ENCODE measurements around the gene DIPK1A.

Gene DIPK1A

DNA sequence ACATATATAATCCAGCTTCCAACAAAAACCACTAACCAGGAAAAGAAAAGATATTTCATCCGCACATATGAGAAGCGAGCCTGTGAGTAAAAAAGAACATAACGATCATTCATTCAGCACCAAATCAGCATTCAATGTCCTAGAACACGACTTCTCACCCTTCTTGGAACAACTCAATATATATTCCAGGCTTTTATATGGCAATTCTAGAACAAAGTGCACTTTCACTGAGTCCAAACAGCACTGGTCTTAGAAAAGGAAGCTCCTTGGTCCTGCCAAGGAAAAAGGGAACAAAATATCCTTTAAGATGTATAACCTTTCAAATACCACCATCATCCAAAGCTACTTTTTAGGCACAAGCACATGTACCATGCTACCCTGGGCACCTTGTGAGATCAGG, 84.9 kb downstream of the DIPK1A start:
- Histone ChIP-seq H3K27me3 (ENCODE audit: insufficient read depth, low read length) (no peaks in the 10 kb centered on the region), H3K79me2 (ENCODE audit: control insufficient read depth, insufficient read depth, low read length, unreplicated experiment) (no peaks in the 10 kb centered on the region), H2AFZ (ENCODE audit: low read length, unreplicated experiment) (no peak overlapping the region), H3K4me1 (ENCODE audit: control insufficient read depth, insufficient read depth, low read length, unreplicated experiment) (no peaks in the 10 kb centered on the region), H3K4me3 (ENCODE audit: low read depth, low read length) (no peak overlapping the region), H3K27ac (ENCODE audit: low read depth, low read length) (no peak overlapping the region), H3K36me3 (ENCODE audit: insufficient read depth, low read length) (peaks cover 13% of the 10 kb centered on the region)

DNA sequence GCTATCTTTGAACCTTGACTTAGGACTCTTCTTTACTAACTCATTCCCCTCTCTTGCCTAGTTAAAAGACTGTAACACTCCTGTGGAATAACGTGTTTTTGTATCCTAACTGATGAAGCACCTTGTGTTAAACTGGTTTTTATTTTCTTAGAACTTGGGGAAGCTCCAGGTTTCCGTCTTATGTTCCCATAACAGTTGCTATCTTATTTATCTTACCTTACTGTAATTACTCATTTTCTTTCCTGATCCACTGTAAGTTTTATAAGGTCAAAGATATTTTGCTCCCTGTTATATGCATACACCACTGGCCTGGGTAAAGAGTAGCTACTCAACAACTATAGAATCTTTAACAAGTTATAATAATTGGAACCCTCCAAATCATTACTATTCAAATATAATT, 86.3 kb downstream of the DIPK1A start:
- Histone ChIP-seq H3K27me3 (ENCODE audit: insufficient read depth, low read length) (no peaks in the 10 kb centered on the region), H3K36me3 (ENCODE audit: insufficient read depth, low read length) (peaks cover 13% of the 10 kb centered on the region), H3K79me2 (ENCODE audit: control insufficient read depth, insufficient read depth, low read length, unreplicated experiment) (no peaks in the 10 kb centered on the region), H2AFZ (ENCODE audit: low read length, unreplicated experiment) (no peak overlapping the region), H3K4me1 (ENCODE audit: control insufficient read depth, insufficient read depth, low read length, unreplicated experiment) (no peaks in the 10 kb centered on the region), H3K27ac (ENCODE audit: low read depth, low read length) (no peak overlapping the region), H3K4me3 (ENCODE audit: low read depth, low read length) (no peak overlapping the region)

DNA sequence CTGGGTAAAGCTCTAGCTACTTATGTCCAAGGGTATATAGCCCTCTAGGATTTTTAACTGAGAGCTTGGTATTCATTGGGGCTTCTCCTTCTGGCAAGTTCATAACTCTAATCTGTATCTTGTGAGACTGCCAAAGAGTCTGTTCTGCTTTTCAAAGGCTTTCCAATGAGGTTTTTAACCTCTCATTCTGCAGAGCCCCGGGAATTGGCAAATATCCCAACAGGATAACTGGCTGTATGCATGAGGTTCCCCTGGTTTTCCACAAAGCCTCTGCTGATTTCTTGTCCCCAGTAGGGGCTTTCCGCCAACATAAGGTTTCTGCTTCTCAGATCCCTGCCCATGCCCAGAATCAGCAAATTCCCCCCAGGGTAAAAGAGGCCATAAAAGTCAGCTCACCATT, 88.5 kb downstream of the DIPK1A start:
- no peaks in the 10 kb centered on the region for H3K27me3 ChIP-seq (ENCODE audit: insufficient read depth, low read length)
- H3K27ac ChIP-seq (ENCODE audit: low read depth, low read length), result no peak overlapping the region
- peaks cover 13% of the 10 kb centered on the region for H3K36me3 ChIP-seq (ENCODE audit: insufficient read depth, low read length)
- no peaks in the 10 kb centered on the region for H3K79me2 ChIP-seq (ENCODE audit: control insufficient read depth, insufficient read depth, low read length, unreplicated experiment)
- H3K4me3 ChIP-seq (ENCODE audit: low read depth, low read length), result no peak overlapping the region
- H3K4me1 ChIP-seq (ENCODE audit: control insufficient read depth, insufficient read depth, low read length, unreplicated experiment), result no peaks in the 10 kb centered on the region
- H2AFZ ChIP-seq (ENCODE audit: low read length, unreplicated experiment), result no peak overlapping the region

GRCh38 chr1:92870591-92870990, 90.7 kb downstream of the DIPK1A start:
- peaks cover 13% of the 10 kb centered on the region for H3K36me3 ChIP-seq (ENCODE audit: insufficient read depth, low read length)
- no peaks in the 10 kb centered on the region for H3K27me3 ChIP-seq (ENCODE audit: insufficient read depth, low read length)
- no peak overlapping the region for H3K4me3 ChIP-seq (ENCODE audit: low read depth, low read length)
- no peak overlapping the region for H3K27ac ChIP-seq (ENCODE audit: low read depth, low read length)
- H3K79me2 ChIP-seq (ENCODE audit: control insufficient read depth, insufficient read depth, low read length, unreplicated experiment), result no peaks in the 10 kb centered on the region
- no peak overlapping the region for H2AFZ ChIP-seq (ENCODE audit: low read length, unreplicated experiment)
- H3K4me1 ChIP-seq (ENCODE audit: control insufficient read depth, insufficient read depth, low read length, unreplicated experiment), result no peaks in the 10 kb centered on the region

GRCh38 chr1:92864131-92864530, 97.1 kb downstream of the DIPK1A start:
- Histone ChIP-seq H2AFZ (ENCODE audit: low read length, unreplicated experiment) (no peak overlapping the region), H3K79me2 (ENCODE audit: control insufficient read depth, insufficient read depth, low read length, unreplicated experiment) (no peaks in the 10 kb centered on the region), H3K27me3 (ENCODE audit: insufficient read depth, low read length) (no peaks in the 10 kb centered on the region), H3K4me3 (ENCODE audit: low read depth, low read length) (no peak overlapping the region), H3K36me3 (ENCODE audit: insufficient read depth, low read length) (no peaks in the 10 kb centered on the region), H3K27ac (ENCODE audit: low read depth, low read length) (no peak overlapping the region), H3K4me1 (ENCODE audit: control insufficient read depth, insufficient read depth, low read length, unreplicated experiment) (no peaks in the 10 kb centered on the region)

DNA sequence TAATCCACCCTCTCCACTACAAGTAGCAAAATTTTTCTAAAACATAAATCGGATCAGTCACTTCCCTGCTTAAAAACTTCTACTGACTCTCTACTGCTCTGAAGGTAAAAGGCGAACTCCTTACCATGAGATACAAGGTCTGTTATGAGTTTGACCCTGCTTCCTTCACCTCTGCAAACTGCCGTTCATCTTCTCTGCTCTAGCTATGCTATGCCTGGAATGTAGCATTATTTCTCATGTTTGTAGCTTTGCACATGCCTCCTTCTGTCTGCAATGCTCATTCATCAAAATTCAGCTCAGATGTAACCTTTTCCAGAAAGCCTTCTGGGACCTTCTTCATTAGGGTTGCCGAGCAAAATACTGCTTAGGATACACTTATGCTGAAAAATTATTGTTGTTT, 98.7 kb downstream of the DIPK1A start:
- Histone ChIP-seq H3K27me3 (ENCODE audit: insufficient read depth, low read length) (no peaks in the 10 kb centered on the region), H2AFZ (ENCODE audit: low read length, unreplicated experiment) (no peak overlapping the region), H3K79me2 (ENCODE audit: control insufficient read depth, insufficient read depth, low read length, unreplicated experiment) (no peaks in the 10 kb centered on the region), H3K4me3 (ENCODE audit: low read depth, low read length) (no peak overlapping the region), H3K27ac (ENCODE audit: low read depth, low read length) (no peak overlapping the region), H3K36me3 (ENCODE audit: insufficient read depth, low read length) (no peaks in the 10 kb centered on the region), H3K4me1 (ENCODE audit: control insufficient read depth, insufficient read depth, low read length, unreplicated experiment) (no peaks in the 10 kb centered on the region)

GRCh38 chr1:92859400-92860039, 101.7 kb downstream of the DIPK1A start:
- no peaks in the 10 kb centered on the region for H3K27me3 ChIP-seq (ENCODE audit: insufficient read depth, low read length)
- no peaks in the 10 kb centered on the region for H3K4me1 ChIP-seq (ENCODE audit: control insufficient read depth, insufficient read depth, low read length, unreplicated experiment)
- no peak overlapping the region for H2AFZ ChIP-seq (ENCODE audit: low read length, unreplicated experiment)
- H3K27ac ChIP-seq (ENCODE audit: low read depth, low read length), result no peak overlapping the region
- no peaks in the 10 kb centered on the region for H3K36me3 ChIP-seq (ENCODE audit: insufficient read depth, low read length)
- H3K79me2 ChIP-seq (ENCODE audit: control insufficient read depth, insufficient read depth, low read length, unreplicated experiment), result no peaks in the 10 kb centered on the region
- H3K4me3 ChIP-seq (ENCODE audit: low read depth, low read length), result no peak overlapping the region

DNA sequence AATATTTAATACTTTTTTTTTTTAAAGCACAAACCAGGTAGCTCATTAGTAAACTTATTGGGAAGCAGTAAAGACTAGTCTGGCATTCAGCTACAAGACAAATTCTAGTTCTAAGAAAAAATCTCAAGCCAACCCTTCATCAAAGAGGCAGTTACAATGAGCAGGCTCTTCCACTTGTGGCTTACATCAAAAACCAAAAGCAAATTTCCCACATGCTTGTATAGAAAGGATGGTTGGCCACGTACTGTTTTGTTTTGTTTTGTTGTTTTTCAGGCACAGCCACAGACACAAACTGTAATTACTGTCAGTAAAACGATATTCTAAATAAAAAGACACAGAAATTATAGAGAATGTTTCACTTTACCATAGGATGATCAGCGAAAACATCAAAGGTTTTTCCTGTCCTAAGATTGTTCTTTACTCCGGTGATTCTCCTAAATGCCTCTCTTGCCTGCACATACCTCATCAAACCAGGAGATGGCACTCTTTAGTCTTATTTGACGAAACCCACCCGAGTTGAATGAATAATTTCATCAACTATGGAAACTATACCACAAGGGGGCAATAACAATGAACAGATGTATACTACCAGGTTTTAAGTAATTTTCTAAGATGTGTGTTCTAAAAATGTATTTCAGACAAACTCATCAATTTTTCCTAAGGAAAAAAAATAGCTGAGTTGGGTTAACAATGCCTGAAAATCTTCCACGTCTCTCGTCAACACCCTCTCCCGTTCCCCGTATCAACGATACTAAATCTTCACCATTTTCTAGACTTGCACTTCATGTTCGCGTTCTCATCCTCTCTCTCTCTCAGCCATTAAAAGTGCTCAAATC, 102.5 kb downstream of the DIPK1A start:
- Histone ChIP-seq H3K27me3 (ENCODE audit: insufficient read depth, low read length) (no peaks in the 10 kb centered on the region), H3K36me3 (ENCODE audit: insufficient read depth, low read length) (no peaks in the 10 kb centered on the region), H3K4me3 (ENCODE audit: low read depth, low read length) (no peak overlapping the region), H2AFZ (ENCODE audit: low read length, unreplicated experiment) (no peak overlapping the region), H3K27ac (ENCODE audit: low read depth, low read length) (no peak overlapping the region), H3K4me1 (ENCODE audit: control insufficient read depth, insufficient read depth, low read length, unreplicated experiment) (no peaks in the 10 kb centered on the region), H3K79me2 (ENCODE audit: control insufficient read depth, insufficient read depth, low read length, unreplicated experiment) (no peaks in the 10 kb centered on the region)

DNA sequence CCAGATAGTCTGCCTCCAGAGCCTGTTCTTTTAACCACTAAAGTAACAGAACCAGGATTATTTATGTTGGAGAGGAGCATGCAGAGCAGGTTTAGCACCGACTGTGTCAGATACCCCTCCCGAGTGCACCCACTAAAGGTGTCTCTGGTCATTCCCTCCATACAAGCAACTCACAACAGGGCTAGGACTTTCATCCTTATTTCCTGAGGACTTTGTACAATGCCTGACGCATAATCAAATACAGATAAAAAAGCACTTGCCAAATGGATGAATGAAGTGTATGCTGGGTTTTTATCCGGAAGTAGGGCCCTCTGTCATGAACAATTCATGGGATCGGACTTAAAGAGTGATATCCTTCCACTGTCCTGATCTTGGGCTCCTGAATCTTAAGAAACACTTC, 103.4 kb downstream of the DIPK1A start:
- H3K4me1 ChIP-seq (ENCODE audit: control insufficient read depth, insufficient read depth, low read length, unreplicated experiment), result no peaks in the 10 kb centered on the region
- H2AFZ ChIP-seq (ENCODE audit: low read length, unreplicated experiment), result no peak overlapping the region
- no peak overlapping the region for H3K4me3 ChIP-seq (ENCODE audit: low read depth, low read length)
- no peaks in the 10 kb centered on the region for H3K27me3 ChIP-seq (ENCODE audit: insufficient read depth, low read length)
- H3K79me2 ChIP-seq (ENCODE audit: control insufficient read depth, insufficient read depth, low read length, unreplicated experiment), result no peaks in the 10 kb centered on the region
- H3K36me3 ChIP-seq (ENCODE audit: insufficient read depth, low read length), result no peaks in the 10 kb centered on the region
- H3K27ac ChIP-seq (ENCODE audit: low read depth, low read length), result no peak overlapping the region

- Histone ChIP-seq H3K27me3 (ENCODE audit: insufficient read depth, low read length) (no peaks in the 10 kb centered on the region), H3K4me1 (ENCODE audit: control insufficient read depth, insufficient read depth, low read length, unreplicated experiment) (no peaks in the 10 kb centered on the region), H3K27ac (ENCODE audit: low read depth, low read length) (no peak overlapping the region), H3K79me2 (ENCODE audit: control insufficient read depth, insufficient read depth, low read length, unreplicated experiment) (no peaks in the 10 kb centered on the region), H3K4me3 (ENCODE audit: low read depth, low read length) (no peak overlapping the region), H2AFZ (ENCODE audit: low read length, unreplicated experiment) (no peak overlapping the region), H3K36me3 (ENCODE audit: insufficient read depth, low read length) (no peaks in the 10 kb centered on the region)
These were observed 106.0 kb downstream of the DIPK1A start for GRCh38 chr1:92855236-92855635.
